Subcutaneous abdominal adipose tissue (tissue), 5 donors: ENCODE measurements around the gene KDF1.

Experiments
- H3K27ac ChIP-seq: one replicate; pipeline ENCODE4 v1.7.0; 2013; ENCODE audit warnings: low read depth, mild to moderate bottlenecking, inconsistent platforms, low read length, moderate library complexity
- H3K27me3 ChIP-seq, 5 donors: one replicate each; pipeline ENCODE4 v1.7.0; 2013; ENCODE audit warnings: low read length in 5 of 5, inconsistent platforms in 1 of 5; ENCODE audit not compliant: control insufficient read depth in 5 of 5, insufficient read depth in 4 of 5
- H3K36me3 ChIP-seq, 5 donors: one replicate each; pipeline ENCODE4 v1.7.0; 2013; ENCODE audit warnings: low read length in 5 of 5; ENCODE audit not compliant: control insufficient read depth in 5 of 5, insufficient read depth in 5 of 5
- H3K4me1 ChIP-seq, 5 donors: one replicate each; pipeline ENCODE4 v1.7.0; 2013; ENCODE audit warnings: low read length in 5 of 5, mild to moderate bottlenecking in 3 of 5, moderate library complexity in 1 of 5; ENCODE audit not compliant: control insufficient read depth in 5 of 5, insufficient read depth in 5 of 5
- H3K4me3 ChIP-seq, 5 donors: one replicate each; pipeline ENCODE4 v1.7.0; 2013; ENCODE audit warnings: low read length in 5 of 5, low read depth in 1 of 5
- H3K9ac ChIP-seq, 5 donors: one replicate each; pipeline ENCODE4 v1.7.0; 2013; ENCODE audit warnings: low read length in 5 of 5, mild to moderate bottlenecking in 4 of 5, moderate library complexity in 3 of 5
- H3K9me3 ChIP-seq, 5 donors: one replicate each; pipeline ENCODE4 v1.7.0; 2013; ENCODE audit warnings: low read length in 5 of 5; ENCODE audit not compliant: control insufficient read depth in 5 of 5
- donor health status: healthy.
- donor health status: healthy.
- donor health status: healthy.
- donor health status: healthy.
- donor health status: healthy.

The KDF1 gene

DNA sequence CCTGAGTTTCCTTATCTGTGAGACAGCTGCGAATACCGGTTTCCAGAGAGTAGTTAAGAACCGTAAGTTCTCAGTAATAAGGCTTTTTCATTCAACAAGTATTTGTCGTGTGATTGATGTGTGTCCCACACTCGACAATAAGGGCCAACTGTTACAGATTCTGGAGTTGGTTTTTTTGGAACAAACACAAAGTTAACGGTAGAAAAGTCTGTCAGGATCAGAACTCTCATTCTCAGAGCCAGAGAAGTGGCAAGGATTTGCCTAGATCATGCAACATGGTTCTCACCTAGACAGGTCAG is 37.9 kb downstream of the KDF1 start:
- Histone ChIP-seq H3K27ac (peak overlapping the region; percentile 100), H3K4me3 (peak overlapping the region; percentile 83 to 97 (median 91)), H3K27me3 (no peaks in the 10 kb centered on the region)

GRCh38 chr1:26921540-26922430 is 38.5 kb downstream of the KDF1 start, which contains the start of gene NUDC:
TSS of gene NUDC (plus strand) at chr1:26921743. CDS start at chr1:26921849, 106 bp downstream.
- Histone ChIP-seq H3K9me3 (no peaks in the 10 kb centered on the region), H3K27me3 (no peaks in the 10 kb centered on the region), H3K9ac (peak within 1 kb of the TSS; percentile 65 to 99 (median 96)), H3K27ac (peak within 1 kb of the TSS; percentile 100), H3K4me1 (peaks cover 1 to 22% (median 18%) of the 10 kb centered on the region in 5 donors), H3K36me3 (peaks cover 9 to 26% (median 16%) of the 10 kb centered on the region in 5 donors), H3K4me3 (peak within 1 kb of the TSS; percentile 83 to 97 (median 91))

More for the DNA sequence above, 37.9 kb downstream of the KDF1 start:
- H3K36me3 ChIP-seq, result peaks cover 9 to 32% (median 22%) of the 10 kb centered on the region in 5 donors
- H3K4me1 ChIP-seq, result peaks cover 1 to 22% (median 18%) of the 10 kb centered on the region in 5 donors
- H3K9me3 ChIP-seq, result no peaks in the 10 kb centered on the region
- peak overlapping the region; percentile 16 to 97 (median 94) for H3K9ac ChIP-seq

DNA sequence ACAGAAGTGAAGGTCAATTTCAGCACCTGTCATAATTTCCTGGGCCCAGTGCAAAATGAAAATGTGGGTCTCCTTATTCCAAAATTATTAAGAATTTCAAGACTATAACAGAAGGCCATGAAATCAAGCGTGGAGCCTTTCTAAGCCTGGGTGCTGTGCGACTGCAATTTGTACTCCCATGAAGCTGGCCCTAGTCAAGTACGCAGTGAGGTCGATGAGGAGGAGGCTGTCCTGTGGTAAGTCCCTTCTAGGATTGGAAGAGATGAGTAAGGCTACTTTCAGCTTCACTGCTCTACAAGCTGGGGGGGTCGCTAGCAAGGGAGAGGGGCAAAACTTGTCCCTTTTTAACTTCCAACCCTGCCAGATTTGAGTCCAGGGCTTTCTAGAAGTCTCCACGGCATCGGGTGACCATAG is 39.1 kb downstream of the KDF1 start:
- H3K36me3 ChIP-seq, result peaks cover 6 to 19% (median 13%) of the 10 kb centered on the region in 5 donors
- H3K4me3 ChIP-seq, result peak overlapping the region; percentile 58 to 97 (median 83)
- peaks cover 1 to 22% (median 18%) of the 10 kb centered on the region in 5 donors for H3K4me1 ChIP-seq
- H3K27me3 ChIP-seq, result no peaks in the 10 kb centered on the region
- peak overlapping the region; percentile 100 for H3K27ac ChIP-seq
- H3K9ac ChIP-seq, result peak overlapping the region; percentile 36 to 99 (median 94)
- no peaks in the 10 kb centered on the region for H3K9me3 ChIP-seq

DNA sequence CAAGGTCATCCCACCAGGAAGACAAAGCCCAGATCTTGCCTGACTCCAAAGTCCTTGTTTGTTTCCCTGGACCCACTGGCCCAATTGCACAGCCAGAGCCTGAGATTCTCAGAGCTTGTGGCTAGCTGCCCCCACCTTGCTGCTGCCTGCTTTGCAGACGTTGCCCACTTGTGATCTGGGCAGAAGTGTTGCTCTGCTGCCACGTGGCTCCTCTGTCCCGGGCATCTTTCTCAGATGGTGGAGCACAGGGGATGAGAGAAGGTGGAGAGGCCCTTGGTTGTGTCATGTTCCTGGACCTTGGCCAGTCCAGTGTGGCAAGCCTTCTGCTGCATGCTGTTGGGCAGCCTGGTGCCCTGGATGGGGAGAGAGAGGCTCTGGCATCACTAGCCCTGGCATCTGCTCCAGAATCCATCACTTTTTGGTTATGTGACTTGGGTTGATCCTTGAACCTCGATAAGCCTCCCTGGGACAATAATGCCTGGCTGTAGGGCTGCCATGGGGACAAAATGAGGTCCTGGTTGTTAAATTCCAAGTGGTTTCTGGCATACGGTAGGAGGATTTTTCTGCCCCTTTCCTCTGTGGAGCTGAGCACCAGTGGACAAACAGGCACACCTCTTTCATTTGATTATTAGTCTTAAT is 44.9 kb downstream of the KDF1 start:
- no peak overlapping the region for H3K27ac ChIP-seq

GRCh38 chr1:26913754-26914619 is 46.3 kb downstream of the KDF1 start, which contains the start of gene NR0B2:
TSS of gene NR0B2 (minus strand) at chr1:26913975. CDS start at chr1:26913940, 35 bp downstream.
- H3K27ac ChIP-seq, result no peak within 1 kb of the TSS
- H3K27me3 ChIP-seq, result no peaks in the 10 kb centered on the region
- H3K4me1 ChIP-seq, result no peaks in the 10 kb centered on the region
- H3K36me3 ChIP-seq, result no peaks in the 10 kb centered on the region
- H3K9ac ChIP-seq, result no peak within 1 kb of the TSS
- H3K4me3 ChIP-seq, result no peak within 1 kb of the TSS
- H3K9me3 ChIP-seq, result no peaks in the 10 kb centered on the region

More for the DNA sequence above, 44.9 kb downstream of the KDF1 start:
- H3K4me1 ChIP-seq, result no peaks in the 10 kb centered on the region
- no peaks in the 10 kb centered on the region for H3K27me3 ChIP-seq
- no peak overlapping the region for H3K4me3 ChIP-seq
- no peaks in the 10 kb centered on the region for H3K9me3 ChIP-seq
- H3K9ac ChIP-seq, result no peak overlapping the region
- H3K36me3 ChIP-seq, result no peaks in the 10 kb centered on the region

- Histone ChIP-seq H3K36me3 (no peaks in the 10 kb centered on the region), H3K4me1 (no peaks in the 10 kb centered on the region), H3K27me3 (no peaks in the 10 kb centered on the region), H3K4me3 (no peak overlapping the region), H3K9ac (no peak overlapping the region), H3K27ac (no peak overlapping the region), H3K9me3 (no peaks in the 10 kb centered on the region)
These were observed 46.9 kb downstream of the KDF1 start for GRCh38 chr1:26913389-26913753.

DNA sequence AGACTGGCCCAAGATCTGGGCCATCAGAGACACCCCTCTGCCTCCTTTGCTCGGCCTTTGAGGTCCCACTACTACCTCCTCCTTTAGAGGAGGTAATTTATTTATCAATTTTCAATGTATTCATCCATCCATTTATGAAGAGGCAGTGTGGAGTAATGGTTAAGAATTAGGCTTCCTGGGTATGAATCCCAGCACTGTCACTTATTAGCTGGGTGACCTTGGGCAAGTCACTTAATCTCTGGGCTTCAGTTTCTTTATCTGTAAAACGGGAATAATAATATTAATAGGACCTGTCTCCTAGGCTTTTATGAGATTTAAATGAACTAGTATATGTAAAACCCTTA is 48.1 kb downstream of the KDF1 start:
- Histone ChIP-seq H3K9me3 (no peaks in the 10 kb centered on the region), H3K4me1 (no peaks in the 10 kb centered on the region), H3K4me3 (no peak overlapping the region), H3K36me3 (no peaks in the 10 kb centered on the region), H3K9ac (no peak overlapping the region), H3K27ac (no peak overlapping the region), H3K27me3 (no peaks in the 10 kb centered on the region)

- no peak overlapping the region for H3K27ac ChIP-seq
These were observed 48.7 kb downstream of the KDF1 start for GRCh38 chr1:26911399-26912146.

GRCh38 chr1:26910343-26911160 is 49.7 kb downstream of the KDF1 start:
- Histone ChIP-seq H3K9ac (no peak overlapping the region), H3K4me3 (no peak overlapping the region), H3K36me3 (no peaks in the 10 kb centered on the region), H3K4me1 (no peaks in the 10 kb centered on the region), H3K9me3 (no peaks in the 10 kb centered on the region), H3K27ac (no peak overlapping the region), H3K27me3 (no peaks in the 10 kb centered on the region)

More at GRCh38 chr1:26911399-26912146, 48.7 kb downstream of the KDF1 start:
- Histone ChIP-seq H3K9me3 (no peaks in the 10 kb centered on the region), H3K4me1 (no peaks in the 10 kb centered on the region), H3K27me3 (no peaks in the 10 kb centered on the region), H3K9ac (no peak overlapping the region), H3K36me3 (no peaks in the 10 kb centered on the region), H3K4me3 (no peak overlapping the region)
